HepG2 (cell line): ENCODE results near the gene TSEN54. TPM values are rescaled to one million over a fixed set of nuclear protein-coding genes. Genes with fewer than 3 reads are reported as not detected.
A peak's percentile ranks its signal among the peaks of the same experiment; 100 is the strongest.

Experiments
- ATAC-seq: fragments of 200-7000 bp; cut with Tn5 transposase; 3 replicates; pipeline ENCODE4 v1.9.1; 2020; ENCODE audit warnings: mild to moderate bottlenecking, moderate library complexity
- BruUV-seq: library from RNA; stranded (reverse); fragments of 400-500 nt; replicated peaks from 2 replicates; lab custom pipeline; 2021; lab: Mats Ljungman, UMichigan
- CTCF ChIA-PET: fragments of 300-600 bp; formaldehyde crosslinking; extraction: SDS; loops from one replicate; lab custom pipeline; 2021; ENCODE audit warnings: low total read pairs, inconsistent platforms, low intra/inter-chr PET ratio; lab: Yijun Ruan, JAX
- POLR2A ChIA-PET: fragments of 350-600 bp; sonication (Branson Sonifier 250); formaldehyde crosslinking; loops from one replicate; lab custom pipeline; 2020; ENCODE audit warnings: antibody characterized with exemption, inconsistent platforms; lab: Yijun Ruan, JAX
- DNase-seq: peaks from one replicate; pipeline ENCODE4 v3.0.0-alpha.2; 2015; ENCODE audit warnings: low spot score
- FAIRE-seq: peaks from 3 replicates; lab custom pipeline; 2011; peaks lifted over from hg19 to GRCh38; lab: Jason Lieb, UNC
- H2AFZ ChIP-seq: one replicate; pipeline ENCODE4 v1.6.1; 2011; ENCODE audit warnings: low read length, inconsistent platforms
- H3K27ac ChIP-seq: fragments of 300-600 bp; 3 replicates; pipeline ENCODE4 v1.8.0; 2011; ENCODE audit warnings: mixed run types, mild to moderate bottlenecking, mixed read lengths, low read length, inconsistent platforms; ENCODE audit not compliant: insufficient read depth; ENCODE audit errors: extremely low read length
- H3K27me3 ChIP-seq, 2 experiments: fragments of 200-600 bp in 1 of 2; 2 replicates in 1 of 2; 3 replicates in 1 of 2; pipeline versions ENCODE4 v1.6.0 to v1.8.0; 2011; ENCODE audit warnings: low read length in 2 of 2, mild to moderate bottlenecking in 2 of 2, moderate library complexity in 2 of 2, inconsistent platforms in 1 of 2; ENCODE audit not compliant: insufficient read depth in 2 of 2, control insufficient read depth in 1 of 2
- H3K36me3 ChIP-seq, 2 experiments: fragments of 200-600 bp in 1 of 2; replicated peaks in 1 of 2; 2 replicates in 1 of 2; 3 replicates in 1 of 2; pipeline versions ENCODE4 v1.5.1 to v1.8.0; 2011; ENCODE audit warnings: low read length in 2 of 2, inconsistent platforms in 1 of 2; ENCODE audit not compliant: insufficient read depth in 2 of 2, control insufficient read depth in 1 of 2
- H3K4me1 ChIP-seq: 2 replicates; pipeline ENCODE4 v1.5.1; 2012; ENCODE audit warnings: low read length, inconsistent platforms; ENCODE audit not compliant: insufficient read depth
- H3K4me2 ChIP-seq: 2 replicates; pipeline ENCODE4 v1.6.0; 2011; ENCODE audit warnings: low read depth, low read length, inconsistent platforms
- H3K4me3 ChIP-seq, 3 experiments: fragments of 200-600 bp in 1 of 3; sonication (generic), shearing (Covaris generic) in 1 of 3; replicated peaks in 1 of 3; 2 replicates each; pipeline ENCODE4 v1.5.1; 2011 to 2016; ENCODE audit warnings: low read length in 3 of 3, inconsistent platforms in 2 of 3, low read depth in 2 of 3, mild to moderate bottlenecking in 2 of 3, control low read depth in 1 of 3, mixed read lengths in 1 of 3; ENCODE audit not compliant: insufficient read depth in 1 of 3
- H3K79me2 ChIP-seq: one replicate; pipeline ENCODE4 v1.6.1; 2011; ENCODE audit warnings: low read length, inconsistent platforms; ENCODE audit not compliant: insufficient read depth
- H3K9ac ChIP-seq: 2 replicates; pipeline ENCODE4 v1.6.0; 2011; ENCODE audit warnings: mild to moderate bottlenecking, low read depth, low read length, inconsistent platforms; ENCODE audit not compliant: insufficient read depth
- H3K9me3 ChIP-seq: 2 replicates; pipeline ENCODE4 v1.5.1; 2012; ENCODE audit warnings: mild to moderate bottlenecking, low read length
- H4K20me1 ChIP-seq: 2 replicates; pipeline ENCODE4 v1.6.0; 2011; ENCODE audit warnings: inconsistent platforms, mild to moderate bottlenecking, low read length, moderate library complexity; ENCODE audit not compliant: insufficient read depth
- AGO2 ChIP-seq: fragments of 200-400 bp; formaldehyde crosslinking; optimal IDR thresholded peaks from 2 replicates; pipeline ENCODE3; 2017; ENCODE audit warnings: mild to moderate bottlenecking, low read depth, low read length, moderate library complexity
- AHDC1 ChIP-seq: sonication (generic); formaldehyde crosslinking; IDR thresholded peaks from 2 replicates; pipeline ENCODE4 v1.5.1; 2020; ENCODE audit warnings: mild to moderate bottlenecking, missing genetic modification reagents, borderline replicate concordance
- HNRNPLL ChIP-seq: fragments of 200-400 bp; formaldehyde crosslinking; IDR thresholded peaks from 2 replicates; pipeline ENCODE4 v1.6.1; 2017; ENCODE audit warnings: mild to moderate bottlenecking, low read depth, low read length; ENCODE audit not compliant: poor library complexity, severe bottlenecking
- MBD4 ChIP-seq: IDR thresholded peaks from 2 replicates; pipeline ENCODE4 v1.6.1; 2012; ENCODE audit warnings: low read length, inconsistent platforms, borderline replicate concordance
- MIER2 ChIP-seq: IDR thresholded peaks from 2 replicates; pipeline ENCODE4 v1.6.1; 2016; ENCODE audit warnings: missing biosample characterization, missing genetic modification reagents
- TEF ChIP-seq: sonication (generic); formaldehyde crosslinking; IDR thresholded peaks from 2 replicates; pipeline ENCODE4 v1.5.0; 2020; ENCODE audit warnings: missing genetic modification reagents
- XBP1 ChIP-seq: sonication (generic); formaldehyde crosslinking; IDR thresholded peaks from 2 replicates; pipeline ENCODE4 v1.5.0; 2020; ENCODE audit warnings: missing genetic modification reagents
- ZNF350 ChIP-seq: sonication (generic); formaldehyde crosslinking; IDR thresholded peaks from 2 replicates; pipeline ENCODE4 v1.4.0; 2020; ENCODE audit warnings: mild to moderate bottlenecking, low read depth, missing genetic modification reagents, borderline replicate concordance
- ZNF598 ChIP-seq: sonication (generic); formaldehyde crosslinking; IDR thresholded peaks from 2 replicates; pipeline ENCODE4 v1.5.1; 2020; ENCODE audit warnings: mild to moderate bottlenecking, missing genetic modification reagents, borderline replicate concordance
- ZNF670 ChIP-seq: sonication (generic); formaldehyde crosslinking; IDR thresholded peaks from 2 replicates; pipeline ENCODE4 v1.8.0; 2022; ENCODE audit warnings: mild to moderate bottlenecking, missing genetic modification reagents, borderline replicate concordance
- ZNF776 ChIP-seq: sonication (generic); formaldehyde crosslinking; IDR thresholded peaks from 2 replicates; pipeline ENCODE4 v1.4.0; 2020; ENCODE audit warnings: mild to moderate bottlenecking, missing genetic modification reagents
- ZSCAN30 ChIP-seq: sonication (generic); formaldehyde crosslinking; IDR thresholded peaks from 2 replicates; pipeline ENCODE4 v1.5.0; 2020; ENCODE audit warnings: mild to moderate bottlenecking, missing genetic modification reagents
- WGBS: methylation state at CpG from one replicate; pipeline ENCODE4 v1.1.6; 2017; ENCODE audit warnings: low lambda C conversion rate; 5-methylcytosine and 5-hydroxymethylcytosine counted together
- in situ Hi-C: cut with HindIII; loops from 2 replicates; pipeline ENCODE4 v1.10.0; 2017; ENCODE audit warnings: low pct_unique_long_range_greater_than_20kb; ENCODE audit not compliant: extremely low pct_ligation_motif_present
- intact Hi-C: fragments of 100-400 bp; cut with micrococcal nuclease; formaldehyde crosslinking; loops from one replicate; pipeline ENCODE4 v1.10.0; 2022; ENCODE audit not compliant: unreplicated experiment
- polyA plus RNA-seq, 8 experiments: library from polyadenylated mRNA; depleted of rRNA in 3 of 8; stranded (reverse) in 7 of 8; unstranded in 1 of 8; fragments of >200 nt; fragmentation: Illumina TruSeq in 4 of 8; extraction: Trizol in 4 of 8; gene quantifications; 2 replicates each; pipeline versions ENCODE4 v1.2.1 to v1.2.3, GENCODE V29; 2011 to 2016; ENCODE audit warnings: low read depth in 4 of 8, missing spikeins in 1 of 8, mixed read lengths in 1 of 8; ENCODE audit not compliant: insufficient read depth in 1 of 8
- total RNA-seq, 5 experiments: library from RNA; depleted of rRNA; stranded (reverse); fragments of >200 nt; fragmentation: Illumina TruSeq; extraction: Trizol; gene quantifications; 2 replicates each; pipeline ENCODE4 v1.2.3, GENCODE V29; 2016; ENCODE audit warnings: low read depth in 1 of 5

TSEN54 gene
- total and polyA plus RNA-seq, 2 of the 13 experiments (the other 11 are each of a cell fraction or from before 2014, with no cell fraction given) = 62.9 to 63.3 TPM

- Histone ChIP-seq H3K4me1 (no peaks in the 10 kb centered on the region), H3K27ac (no peak overlapping the region), H2AFZ (no peak overlapping the region), H3K27me3 (no peaks in the 10 kb centered on the region), H3K9ac (no peak overlapping the region), H3K79me2 (no peaks in the 10 kb centered on the region), H3K4me2 (no peak overlapping the region), H3K4me3 (no peak overlapping the region), H3K9me3 (no peaks in the 10 kb centered on the region), H4K20me1 (no peaks in the 10 kb centered on the region), H3K36me3 (peaks cover 59 to 81% of the 10 kb centered on the region in 2 experiments)
- TF ChIP-seq MIER2 (CRISPR knock-in tag) (no peak), AGO2 (peak; percentile 38), ZNF776 (CRISPR knock-in tag) (peak; percentile 35; the same call in 1 of the 2 replicates)
- CTCF ChIA-PET = no interaction called here
- no peak for FAIRE-seq
- no peak for DNase-seq
- in situ Hi-C loops = no loop called here
- ATAC-seq = no peak
- BruUV-seq = no TSS peak
- 92% methylated on average over 9 of the region's 11 CpGs for WGBS
- POLR2A ChIA-PET = no interaction called here
- intact Hi-C loops = no loop called here
These were observed 20.3 kb upstream of the TSEN54 start for GRCh38 chr17:75496005-75496404.

GRCh38 chr17:75498039-75498725, 18.1 kb upstream of the TSEN54 start:
- no peaks in the 10 kb centered on the region for H3K79me2 ChIP-seq
- H3K9me3 ChIP-seq = no peaks in the 10 kb centered on the region
- no peaks in the 10 kb centered on the region for H3K27me3 ChIP-seq
- H2AFZ ChIP-seq = no peak overlapping the region
- POLR2A ChIA-PET = no interaction called here
- FAIRE-seq (no peak), ATAC-seq (no peak), DNase-seq (no peak)
- no peaks in the 10 kb centered on the region for H3K4me1 ChIP-seq
- no TSS peak for BruUV-seq
- H3K4me2 ChIP-seq = no peak overlapping the region
- no peak overlapping the region for H3K27ac ChIP-seq
- H3K4me3 ChIP-seq = no peak overlapping the region
- in situ Hi-C loops (no loop called here), intact Hi-C loops (no loop called here)
- CTCF ChIA-PET = no interaction called here
- no peaks in the 10 kb centered on the region for H4K20me1 ChIP-seq
- H3K36me3 ChIP-seq = peaks cover 45 to 59% of the 10 kb centered on the region in 2 experiments; a peak in 4 of 5 replicates
- 96% methylated on average over 20 of the region's 21 CpGs for WGBS
- H3K9ac ChIP-seq = no peak overlapping the region
- TF ChIP-seq AHDC1 (CRISPR knock-in tag) (no peak), TEF (no peak), ZSCAN30 (CRISPR knock-in tag) (no peak), ZNF598 (CRISPR knock-in tag) (no peak), MBD4 (no peak), HNRNPLL (no peak), XBP1 (CRISPR knock-in tag) (no peak), AGO2 (peak; percentile 72), ZNF670 (CRISPR knock-in tag) (no peak), ZNF350 (0 out of 2 replicates have a peak, but pooled peaks have one; percentile 0)
